ENCODE data around the gene CTXN1.

DNA sequence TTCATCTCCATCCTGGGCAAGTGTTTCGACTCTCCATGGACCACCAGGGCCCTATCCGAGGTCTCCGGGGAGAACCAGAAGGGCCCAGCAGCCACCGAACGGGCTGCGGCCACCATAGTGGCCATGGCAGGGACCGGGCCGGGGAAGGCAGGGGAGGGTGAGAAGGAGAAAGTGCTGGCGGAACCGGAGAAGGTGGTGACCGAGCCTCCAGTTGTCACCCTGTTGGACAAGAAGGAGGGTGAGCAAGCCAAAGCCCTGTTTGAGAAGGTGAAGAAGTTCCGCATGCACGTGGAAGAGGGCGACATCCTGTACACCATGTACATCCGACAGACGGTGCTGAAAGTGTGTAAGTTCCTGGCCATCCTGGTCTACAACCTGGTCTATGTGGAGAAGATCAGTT, 27.0 kb downstream of the CTXN1 start:
- TF ChIP-seq, protein P1, sequence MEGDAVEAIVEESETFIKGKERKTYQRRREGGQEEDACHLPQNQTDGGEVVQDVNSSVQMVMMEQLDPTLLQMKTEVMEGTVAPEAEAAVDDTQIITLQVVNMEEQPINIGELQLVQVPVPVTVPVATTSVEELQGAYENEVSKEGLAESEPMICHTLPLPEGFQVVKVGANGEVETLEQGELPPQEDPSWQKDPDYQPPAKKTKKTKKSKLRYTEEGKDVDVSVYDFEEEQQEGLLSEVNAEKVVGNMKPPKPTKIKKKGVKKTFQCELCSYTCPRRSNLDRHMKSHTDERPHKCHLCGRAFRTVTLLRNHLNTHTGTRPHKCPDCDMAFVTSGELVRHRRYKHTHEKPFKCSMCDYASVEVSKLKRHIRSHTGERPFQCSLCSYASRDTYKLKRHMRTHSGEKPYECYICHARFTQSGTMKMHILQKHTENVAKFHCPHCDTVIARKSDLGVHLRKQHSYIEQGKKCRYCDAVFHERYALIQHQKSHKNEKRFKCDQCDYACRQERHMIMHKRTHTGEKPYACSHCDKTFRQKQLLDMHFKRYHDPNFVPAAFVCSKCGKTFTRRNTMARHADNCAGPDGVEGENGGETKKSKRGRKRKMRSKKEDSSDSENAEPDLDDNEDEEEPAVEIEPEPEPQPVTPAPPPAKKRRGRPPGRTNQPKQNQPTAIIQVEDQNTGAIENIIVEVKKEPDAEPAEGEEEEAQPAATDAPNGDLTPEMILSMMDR (conservative IDR thresholded peaks at IDR 0.05 in 1 of 2, IDR thresholded peaks at IDR 0.05 in 1 of 2; ENCODE audit: low read depth in 1 of 2, low read length in 2 of 2) = no peak
- no peak for TF ChIP-seq EZH2 (IDR thresholded peaks at IDR 0.05; ENCODE audit: low read length, missing control alignments)
